ENCODE data around the gene FADS2. TPM values are rescaled to one million over a fixed set of nuclear protein-coding genes. Genes with fewer than 3 reads are reported as not detected.

FADS2 gene
- total and polyA plus RNA-seq, 2 of the 13 experiments (the other 11 are each of a cell fraction or from before 2014, with no cell fraction given) = 90.1 to 124 TPM

DNA sequence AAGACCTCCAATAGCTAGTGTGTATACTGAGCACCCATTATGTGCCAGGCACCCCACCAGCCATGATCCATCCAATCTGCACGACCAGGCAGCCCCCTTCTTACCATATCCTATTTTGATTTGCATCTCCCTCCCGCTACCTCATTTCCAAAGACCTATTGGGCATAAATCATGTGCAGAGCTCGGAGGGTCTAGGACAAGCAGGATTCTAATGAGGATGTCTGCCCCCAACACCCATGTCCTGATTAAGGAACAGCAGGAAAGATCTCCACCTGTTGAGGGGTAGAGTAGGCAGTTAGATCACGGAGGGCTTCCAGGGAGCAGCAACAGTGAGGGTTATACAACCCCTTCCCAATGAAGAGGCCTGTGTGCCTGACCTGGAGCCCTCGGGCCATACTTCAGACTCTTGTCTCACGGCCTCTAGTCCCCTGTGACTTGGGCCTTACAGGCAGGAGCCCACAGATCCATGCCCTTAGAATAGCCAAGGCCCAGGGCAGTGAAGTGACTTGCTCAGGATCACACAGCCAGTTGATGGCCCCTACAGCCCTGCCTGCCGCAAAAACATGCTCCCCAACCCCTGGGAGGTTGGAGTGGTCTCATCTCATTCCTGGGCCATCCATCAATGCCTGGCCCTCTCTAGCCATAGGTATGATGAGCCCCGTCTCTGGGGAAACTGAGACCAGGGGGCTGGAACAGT lies 85.7 kb downstream of the FADS2 start:
- H4K20me1 ChIP-seq (ENCODE audit: insufficient read depth, low read length) = no peaks in the 10 kb centered on the region
- TF ChIP-seq ATRX (CRISPR knock-in tag; IDR thresholded peaks at IDR 0.05; ENCODE audit: borderline replicate concordance) = no peak
- peak; percentile 56; the same call in 1 of the 2 replicates for TF ChIP-seq ZNF768 (CRISPR knock-in tag; IDR thresholded peaks at IDR 0.05)
- H3K79me2 ChIP-seq (ENCODE audit: insufficient read depth, low read length) = no peaks in the 10 kb centered on the region
- H2AFZ ChIP-seq (ENCODE audit: low read length) = no peak overlapping the region
- no peaks in the 10 kb centered on the region for H3K36me3 ChIP-seq (replicated peaks in 1 of 2; ENCODE audit: control insufficient read depth in 1 of 2, insufficient read depth in 2 of 2, low read length in 2 of 2)
- in situ Hi-C loops (cut with HindIII; ENCODE audit: extremely low pct_ligation_motif_present, low pct_unique_long_range_greater_than_20kb) (no loop called here), intact Hi-C loops (cut with micrococcal nuclease; ENCODE audit: unreplicated experiment) (no loop called here)
- DNase-seq (ENCODE audit: low spot score) (no peak), FAIRE-seq (no peak), ATAC-seq (no peak)
- no peak overlapping the region for H3K4me3 ChIP-seq (replicated peaks in 1 of 3; ENCODE audit: insufficient read depth in 1 of 3, low read depth in 2 of 3, low read length in 3 of 3)
- H3K9me3 ChIP-seq (ENCODE audit: low read length) = no peaks in the 10 kb centered on the region
- no TSS peak for BruUV-seq (replicated peaks)
- peaks cover 34% of the 10 kb centered on the region for H3K4me1 ChIP-seq (ENCODE audit: insufficient read depth, low read length)
- CTCF ChIA-PET (ENCODE audit: low intra/inter-chr PET ratio, low total read pairs) = no interaction called here
- POLR2A ChIA-PET = no interaction called here
- H3K9ac ChIP-seq (ENCODE audit: insufficient read depth, low read depth, low read length) = no peak overlapping the region
- H3K27me3 ChIP-seq (ENCODE audit: control insufficient read depth in 1 of 2, insufficient read depth in 2 of 2, low read length in 2 of 2) = peaks cover 6 to 28% of the 10 kb centered on the region in 2 experiments; a peak in 4 of 5 replicates
- WGBS (ENCODE audit: low lambda C conversion rate) = 44% methylated on average over 5 of the region's 8 CpGs
- no peak overlapping the region for H3K27ac ChIP-seq (ENCODE audit: extremely low read length, insufficient read depth, low read length)
- no peak overlapping the region for H3K4me2 ChIP-seq (ENCODE audit: low read depth, low read length)

DNA sequence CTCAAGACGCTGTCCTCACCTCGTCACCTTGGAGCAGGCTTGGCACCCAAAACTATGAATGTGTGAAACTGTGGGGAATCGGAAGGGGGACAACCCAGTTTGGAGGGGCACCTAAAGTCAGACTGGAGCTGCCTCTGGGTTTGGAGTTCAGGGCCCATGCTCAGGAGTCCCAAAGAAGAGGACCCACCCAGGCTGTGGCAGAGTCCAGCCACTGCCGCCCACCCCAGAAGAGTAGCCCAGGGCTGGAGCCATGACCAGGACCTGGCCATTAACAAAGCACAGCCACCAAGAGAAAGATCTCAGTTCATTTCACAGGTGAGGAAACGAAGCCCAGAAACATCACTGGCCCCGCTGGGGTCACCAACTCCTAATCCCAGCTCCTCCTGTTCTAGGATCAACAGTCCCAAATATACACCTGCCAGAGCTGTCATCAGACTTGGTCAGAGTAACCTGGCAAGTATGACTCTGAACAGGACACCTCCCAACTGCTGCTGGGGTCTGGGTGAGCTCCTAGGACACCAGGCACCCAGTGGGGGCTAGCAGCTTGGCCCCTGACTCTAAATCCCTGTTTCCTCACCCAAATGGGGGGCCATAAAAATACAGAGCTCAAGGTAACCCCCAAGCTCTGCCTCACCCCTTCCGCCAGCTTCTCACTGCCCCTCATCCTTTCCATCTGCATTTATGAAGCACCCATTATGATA lies 86.5 kb downstream of the FADS2 start:
- TF ChIP-seq, protein P1, sequence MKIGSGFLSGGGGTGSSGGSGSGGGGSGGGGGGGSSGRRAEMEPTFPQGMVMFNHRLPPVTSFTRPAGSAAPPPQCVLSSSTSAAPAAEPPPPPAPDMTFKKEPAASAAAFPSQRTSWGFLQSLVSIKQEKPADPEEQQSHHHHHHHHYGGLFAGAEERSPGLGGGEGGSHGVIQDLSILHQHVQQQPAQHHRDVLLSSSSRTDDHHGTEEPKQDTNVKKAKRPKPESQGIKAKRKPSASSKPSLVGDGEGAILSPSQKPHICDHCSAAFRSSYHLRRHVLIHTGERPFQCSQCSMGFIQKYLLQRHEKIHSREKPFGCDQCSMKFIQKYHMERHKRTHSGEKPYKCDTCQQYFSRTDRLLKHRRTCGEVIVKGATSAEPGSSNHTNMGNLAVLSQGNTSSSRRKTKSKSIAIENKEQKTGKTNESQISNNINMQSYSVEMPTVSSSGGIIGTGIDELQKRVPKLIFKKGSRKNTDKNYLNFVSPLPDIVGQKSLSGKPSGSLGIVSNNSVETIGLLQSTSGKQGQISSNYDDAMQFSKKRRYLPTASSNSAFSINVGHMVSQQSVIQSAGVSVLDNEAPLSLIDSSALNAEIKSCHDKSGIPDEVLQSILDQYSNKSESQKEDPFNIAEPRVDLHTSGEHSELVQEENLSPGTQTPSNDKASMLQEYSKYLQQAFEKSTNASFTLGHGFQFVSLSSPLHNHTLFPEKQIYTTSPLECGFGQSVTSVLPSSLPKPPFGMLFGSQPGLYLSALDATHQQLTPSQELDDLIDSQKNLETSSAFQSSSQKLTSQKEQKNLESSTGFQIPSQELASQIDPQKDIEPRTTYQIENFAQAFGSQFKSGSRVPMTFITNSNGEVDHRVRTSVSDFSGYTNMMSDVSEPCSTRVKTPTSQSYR (CRISPR knock-in tag; IDR thresholded peaks at IDR 0.05; ENCODE audit: borderline replicate concordance) = no peak
- POLR2A ChIA-PET = interaction anchor here (0.8 to 2.2 kb wide), 2 partner anchors 10 to 35 kb away, joined by 3 to 11 read pairs; no protein-coding TSS in a partner anchor
- intact Hi-C loops (cut with micrococcal nuclease; ENCODE audit: unreplicated experiment) = no loop called here
- no peaks in the 10 kb centered on the region for H3K36me3 ChIP-seq (replicated peaks in 1 of 2; ENCODE audit: control insufficient read depth in 1 of 2, insufficient read depth in 2 of 2, low read length in 2 of 2)
- CTCF ChIA-PET (ENCODE audit: low intra/inter-chr PET ratio, low total read pairs) = no interaction called here
- 56% methylated on average over 5 of the region's 7 CpGs for WGBS (ENCODE audit: low lambda C conversion rate)
- H3K9me3 ChIP-seq (ENCODE audit: low read length) = no peaks in the 10 kb centered on the region
- H3K4me2 ChIP-seq (ENCODE audit: low read depth, low read length) = no peak overlapping the region
- in situ Hi-C loops (cut with HindIII; ENCODE audit: extremely low pct_ligation_motif_present, low pct_unique_long_range_greater_than_20kb) = no loop called here
- ATAC-seq = no peak
- no peak overlapping the region for H3K27ac ChIP-seq (ENCODE audit: extremely low read length, insufficient read depth, low read length)
- no peaks in the 10 kb centered on the region for H3K79me2 ChIP-seq (ENCODE audit: insufficient read depth, low read length)
- peaks cover 40% of the 10 kb centered on the region for H3K4me1 ChIP-seq (ENCODE audit: insufficient read depth, low read length)
- FAIRE-seq = no peak
- H2AFZ ChIP-seq (ENCODE audit: low read length) = no peak overlapping the region
- no peak overlapping the region for H3K9ac ChIP-seq (ENCODE audit: insufficient read depth, low read depth, low read length)
- no peak overlapping the region for H3K4me3 ChIP-seq (replicated peaks in 1 of 3; ENCODE audit: insufficient read depth in 1 of 3, low read depth in 2 of 3, low read length in 3 of 3)
- no TSS peak for BruUV-seq (replicated peaks)
- no peaks in the 10 kb centered on the region for H4K20me1 ChIP-seq (ENCODE audit: insufficient read depth, low read length)
- peaks cover 8 to 35% of the 10 kb centered on the region in 2 experiments; a peak in 4 of 5 replicates for H3K27me3 ChIP-seq (ENCODE audit: control insufficient read depth in 1 of 2, insufficient read depth in 2 of 2, low read length in 2 of 2)
- no peak for DNase-seq (ENCODE audit: low spot score)

All from HepG2 (cell line).